Activated CD8-positive, alpha-beta T cell treated with anti-CD3 and anti-CD28 coated beads for 36 hours (primary cell): ENCODE measurements around the gene USF1. TPM values are rescaled to one million over a fixed set of nuclear protein-coding genes. Genes with fewer than 3 reads are reported as not detected.
"Not testable (repeated sequence)": the region's sequence is repeated elsewhere in the genome, so short reads cannot be mapped to it uniquely, and the experiment has no call there.

Experiments
- ATAC-seq: fragments of 200-7000 bp; cut with Tn5 transposase; one replicate; pipeline ENCODE4 v1.10.0; 2021; ENCODE audit warnings: mild to moderate bottlenecking, moderate library complexity
- CTCF ChIA-PET: fragments of 350-600 bp; sonication (Branson Sonifier 250); formaldehyde crosslinking; loops from one replicate; lab custom pipeline; 2021; ENCODE audit warnings: antibody characterized with exemption; lab: Charles Lee
- POLR2A ChIA-PET: fragments of 350-600 bp; sonication (Branson Sonifier 250); formaldehyde crosslinking; loops from one replicate; lab custom pipeline; 2021; ENCODE audit warnings: antibody characterized with exemption; lab: Charles Lee
- DNase-seq: peaks from one replicate; pipeline ENCODE4 v3.0.0-alpha.2; 2020
- H3K27ac Mint-ChIP-seq: one replicate; pipeline ENCODE4 v1.8.0; 2021; ENCODE audit warnings: mild to moderate bottlenecking, mixed read lengths
- H3K27me3 Mint-ChIP-seq: one replicate; pipeline ENCODE4 v1.8.0; 2021; ENCODE audit warnings: mixed read lengths
- H3K36me3 Mint-ChIP-seq: one replicate; pipeline ENCODE4 v1.8.0; 2021; ENCODE audit warnings: low read depth, mixed read lengths
- H3K4me1 Mint-ChIP-seq: one replicate; pipeline ENCODE4 v1.8.0; 2021; ENCODE audit warnings: low read depth, mixed read lengths
- H3K4me3 Mint-ChIP-seq: one replicate; pipeline ENCODE4 v1.8.0; 2021; ENCODE audit warnings: mild to moderate bottlenecking, moderate library complexity, mixed read lengths
- H3K9me3 Mint-ChIP-seq: one replicate; pipeline ENCODE4 v1.8.0; 2021; ENCODE audit warnings: mixed read lengths
- intact Hi-C: fragments of 100-400 bp; cut with micrococcal nuclease; formaldehyde crosslinking; loops from one replicate; pipeline ENCODE4 v1.10.0; 2022
- total RNA-seq, 2 experiments: library from RNA; stranded (reverse); gene quantifications; one replicate each; pipeline ENCODE4 v1.2.3, GENCODE V29; 2021
- TF ChIP-seq, protein P1 (sequence below): fragments of 200-600 bp; IDR thresholded peaks from one replicate; pipeline ENCODE4 v1.8.0; 2022; ENCODE audit warnings: antibody characterized with exemption, mild to moderate bottlenecking

The USF1 gene
- total RNA-seq, 2 experiments from 2014 or later = 50.0 to 52.1 TPM

DNA sequence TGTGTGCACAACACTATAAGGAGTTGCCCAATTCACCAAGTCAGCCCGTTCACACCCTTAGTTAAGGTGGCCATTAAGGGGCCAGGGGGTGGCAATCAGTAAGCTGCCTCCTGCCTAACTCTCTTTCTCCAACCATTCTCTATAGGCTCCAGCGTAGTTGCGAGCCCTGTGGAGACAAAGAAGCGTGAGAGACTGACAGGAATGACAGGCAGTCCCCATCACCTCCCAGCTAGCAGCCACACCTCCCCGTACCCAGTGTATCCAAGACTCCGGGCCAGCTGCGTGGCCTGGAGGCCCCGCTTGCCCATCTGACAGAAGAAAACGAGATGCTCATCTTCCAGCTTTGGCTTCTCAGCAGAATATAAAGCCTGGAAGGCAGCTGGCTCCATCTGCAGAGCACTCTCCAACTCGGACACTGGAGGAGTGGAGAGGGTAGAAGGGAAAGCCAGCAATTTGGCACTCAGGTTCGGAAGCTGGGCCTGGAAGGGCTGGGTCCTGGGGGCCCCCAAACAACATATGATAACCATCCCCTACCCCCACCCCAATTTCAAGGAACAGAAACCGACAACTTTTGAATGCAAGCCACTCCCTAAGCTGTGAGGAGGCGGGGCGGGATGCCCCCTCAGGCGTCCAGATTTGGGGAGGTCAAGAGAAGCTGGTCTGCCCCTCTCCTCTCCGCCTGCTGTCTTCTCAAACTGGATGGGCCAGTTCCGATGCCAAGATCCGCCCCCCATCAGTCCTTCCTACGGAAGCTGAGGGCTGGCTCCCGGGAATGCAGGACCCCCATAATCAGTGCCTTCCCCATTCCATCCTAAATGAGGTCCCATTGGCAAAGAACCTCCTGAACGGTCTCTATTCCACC, 7.9 kb downstream of the USF1 start:
- Mint-ChIP-seq H3K4me1 (peaks cover 60% of the 10 kb centered on the region), H3K27me3 (no peaks in the 10 kb centered on the region), H3K27ac (peak overlapping the region; percentile 96), H3K36me3 (peaks cover 60% of the 10 kb centered on the region), H3K4me3 (peak overlapping the region; percentile 91), H3K9me3 (no peaks in the 10 kb centered on the region)
- DNase-seq = no peak
- ChIA-PET CTCF (interaction anchor here (0.7 to 3.5 kb wide), 7 partner anchors 9 to 102 kb away, joined by 3 to 41 read pairs (median 5); partner anchors contain the start of gene KLHDC9), POLR2A (interaction anchor here (0.8 to 3.0 kb wide), 9 partner anchors 8 to 305 kb away, joined by 3 to 11 read pairs (median 6); partner anchors contain the start of genes ARHGAP30, DEDD and USF1)
- intact Hi-C loops = no loop called here
- TF ChIP-seq, protein P1, sequence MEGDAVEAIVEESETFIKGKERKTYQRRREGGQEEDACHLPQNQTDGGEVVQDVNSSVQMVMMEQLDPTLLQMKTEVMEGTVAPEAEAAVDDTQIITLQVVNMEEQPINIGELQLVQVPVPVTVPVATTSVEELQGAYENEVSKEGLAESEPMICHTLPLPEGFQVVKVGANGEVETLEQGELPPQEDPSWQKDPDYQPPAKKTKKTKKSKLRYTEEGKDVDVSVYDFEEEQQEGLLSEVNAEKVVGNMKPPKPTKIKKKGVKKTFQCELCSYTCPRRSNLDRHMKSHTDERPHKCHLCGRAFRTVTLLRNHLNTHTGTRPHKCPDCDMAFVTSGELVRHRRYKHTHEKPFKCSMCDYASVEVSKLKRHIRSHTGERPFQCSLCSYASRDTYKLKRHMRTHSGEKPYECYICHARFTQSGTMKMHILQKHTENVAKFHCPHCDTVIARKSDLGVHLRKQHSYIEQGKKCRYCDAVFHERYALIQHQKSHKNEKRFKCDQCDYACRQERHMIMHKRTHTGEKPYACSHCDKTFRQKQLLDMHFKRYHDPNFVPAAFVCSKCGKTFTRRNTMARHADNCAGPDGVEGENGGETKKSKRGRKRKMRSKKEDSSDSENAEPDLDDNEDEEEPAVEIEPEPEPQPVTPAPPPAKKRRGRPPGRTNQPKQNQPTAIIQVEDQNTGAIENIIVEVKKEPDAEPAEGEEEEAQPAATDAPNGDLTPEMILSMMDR = no peak
- no peak for ATAC-seq

DNA sequence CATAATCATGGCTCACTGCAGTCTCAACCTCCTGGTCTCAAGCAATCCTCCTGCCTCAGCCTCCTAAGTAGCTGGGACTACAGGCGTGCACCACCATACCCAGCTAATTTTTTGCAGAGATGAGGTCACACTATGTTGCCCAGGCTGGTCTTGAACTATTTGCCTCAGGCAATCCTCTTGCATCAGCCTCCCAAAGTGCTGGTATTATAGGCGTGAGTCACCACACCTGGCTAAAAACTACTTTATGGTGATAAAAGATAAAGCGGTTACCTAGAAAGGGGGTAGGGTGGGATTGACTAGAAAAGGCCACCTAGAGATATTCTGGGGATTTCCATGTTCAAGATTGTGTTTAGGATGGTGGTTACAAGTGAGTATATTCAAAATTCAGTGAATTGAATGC, 12.0 kb downstream of the USF1 start:
- POLR2A ChIA-PET = interaction anchor here (0.6 to 2.0 kb wide), 5 partner anchors 12 to 378 kb away, joined by 3 to 14 read pairs (median 5); partner anchors contain the start of genes NIT1, PFDN2, UFC1 and USF1
- TF ChIP-seq, protein P1 = no peak
- no peak overlapping the region for H3K4me3 Mint-ChIP-seq
- CTCF ChIA-PET = interaction anchor here (1.3 to 1.9 kb wide), 3 partner anchors 8 to 36 kb away, joined by 3 to 12 read pairs (median 4); partner anchors contain the start of gene ARHGAP30
- H3K4me1 Mint-ChIP-seq = peaks cover 47% of the 10 kb centered on the region
- DNase-seq (peak; percentile 71), ATAC-seq (peak; percentile 48)
- H3K36me3 Mint-ChIP-seq = peaks cover 36% of the 10 kb centered on the region
- H3K27ac Mint-ChIP-seq = peak overlapping the region; percentile 81
- intact Hi-C loops = no loop called here
- no peaks in the 10 kb centered on the region for H3K9me3 Mint-ChIP-seq
- no peaks in the 10 kb centered on the region for H3K27me3 Mint-ChIP-seq

DNA sequence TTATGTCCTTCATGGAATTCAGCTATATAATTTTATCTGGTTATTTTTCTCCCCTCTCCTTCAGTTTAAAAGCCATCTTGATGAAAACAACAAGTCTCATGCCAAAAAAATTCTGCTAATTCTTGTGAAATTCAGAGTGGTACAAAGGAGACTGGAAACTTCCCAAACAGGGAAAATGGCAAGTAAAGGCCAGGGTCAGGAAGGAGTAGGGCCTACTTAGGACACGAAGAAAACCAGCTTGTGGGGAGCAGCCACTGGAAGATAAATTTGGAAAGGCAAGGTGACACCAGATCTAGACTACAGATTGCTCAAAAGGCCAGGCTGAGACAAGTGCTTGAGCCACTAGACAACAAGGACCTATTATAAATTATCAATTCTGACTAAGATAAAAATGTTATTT, 13.4 kb downstream of the USF1 start:
- intact Hi-C loops = no loop called here
- CTCF ChIA-PET = interaction anchor here (0.6 to 1.9 kb wide), 6 partner anchors 9 to 363 kb away, joined by 3 to 12 read pairs (median 3); partner anchors contain the start of genes ARHGAP30 and F11R
- H3K4me1 Mint-ChIP-seq = peaks cover 39% of the 10 kb centered on the region
- no peak for DNase-seq
- no peak for ATAC-seq
- POLR2A ChIA-PET = interaction anchor here (0.5 to 2.0 kb wide), 10 partner anchors 8 to 230 kb away, joined by 3 to 14 read pairs (median 4); partner anchors contain the start of genes NIT1, PFDN2 and USF1
- H3K4me3 Mint-ChIP-seq = peak overlapping the region; percentile 7
- no peaks in the 10 kb centered on the region for H3K9me3 Mint-ChIP-seq
- peaks cover 32% of the 10 kb centered on the region for H3K36me3 Mint-ChIP-seq
- TF ChIP-seq, protein P1 = no peak
- no peaks in the 10 kb centered on the region for H3K27me3 Mint-ChIP-seq
- peak overlapping the region; percentile 81 for H3K27ac Mint-ChIP-seq

DNA sequence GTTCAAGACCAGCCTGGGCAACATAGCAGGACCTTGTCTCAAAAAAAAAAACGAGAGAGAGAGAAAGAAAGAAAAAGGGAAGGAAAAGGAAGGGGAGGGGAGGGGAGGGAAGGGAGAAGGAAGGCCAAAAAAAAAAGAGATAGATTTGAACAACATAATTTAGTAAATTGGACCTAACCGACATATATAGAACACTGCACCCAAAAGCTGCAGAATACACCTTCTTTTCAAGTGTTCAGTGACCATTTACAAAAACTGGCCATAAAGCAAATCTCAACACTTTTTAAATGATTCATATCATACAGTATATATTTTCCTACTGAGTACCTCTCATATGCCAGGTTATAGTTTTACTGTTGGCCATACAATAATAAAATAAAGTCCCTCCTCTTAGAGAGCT, 13.9 kb downstream of the USF1 start:
- H3K27ac Mint-ChIP-seq = peak overlapping the region; percentile 81
- no peaks in the 10 kb centered on the region for H3K27me3 Mint-ChIP-seq
- POLR2A ChIA-PET = interaction anchor here (0.8 to 2.0 kb wide), 5 partner anchors 10 to 67 kb away, joined by 3 to 14 read pairs (median 4); partner anchors contain the start of gene USF1
- intact Hi-C loops = no loop called here
- TF ChIP-seq, protein P1 = no peak
- CTCF ChIA-PET = interaction anchor here (0.6 to 1.9 kb wide), 2 partner anchors 34 to 65 kb away, joined by 3 to 12 read pairs; no protein-coding TSS in a partner anchor
- DNase-seq (no peak), ATAC-seq (no peak)
- H3K4me3 Mint-ChIP-seq = no peak overlapping the region
- peaks cover 33% of the 10 kb centered on the region for H3K36me3 Mint-ChIP-seq
- H3K9me3 Mint-ChIP-seq = peaks cover 4% of the 10 kb centered on the region
- peaks cover 39% of the 10 kb centered on the region for H3K4me1 Mint-ChIP-seq

DNA sequence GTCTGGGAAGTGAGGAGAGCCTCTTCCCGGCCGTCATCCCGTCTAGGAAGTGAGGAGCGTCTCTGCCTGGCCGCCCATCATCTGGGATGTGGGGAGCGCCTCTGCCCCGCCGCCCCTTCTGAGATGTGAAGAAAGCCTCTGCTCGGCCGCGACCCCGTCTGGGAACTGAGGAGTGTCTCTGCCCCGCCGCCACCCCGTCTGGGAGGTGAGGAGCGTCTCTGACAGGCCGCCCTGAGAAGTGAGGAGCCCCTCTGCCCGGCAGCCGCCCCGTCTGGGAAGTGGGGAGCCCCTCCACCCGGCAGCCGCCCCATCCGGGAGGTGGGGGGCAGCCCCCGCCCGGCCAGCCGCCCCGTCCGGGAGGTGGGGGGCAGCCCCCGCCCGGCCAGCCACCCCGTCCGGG, 16.3 kb downstream of the USF1 start:
- ATAC-seq, H3K27me3 Mint-ChIP-seq, CTCF ChIA-PET, H3K9me3 Mint-ChIP-seq, H3K4me3 Mint-ChIP-seq, DNase-seq, POLR2A ChIA-PET, H3K27ac Mint-ChIP-seq, intact Hi-C loops: not testable (repeated sequence)
- Mint-ChIP-seq H3K36me3 (peaks cover 31% of the 10 kb centered on the region), H3K4me1 (peaks cover 30% of the 10 kb centered on the region)

DNA sequence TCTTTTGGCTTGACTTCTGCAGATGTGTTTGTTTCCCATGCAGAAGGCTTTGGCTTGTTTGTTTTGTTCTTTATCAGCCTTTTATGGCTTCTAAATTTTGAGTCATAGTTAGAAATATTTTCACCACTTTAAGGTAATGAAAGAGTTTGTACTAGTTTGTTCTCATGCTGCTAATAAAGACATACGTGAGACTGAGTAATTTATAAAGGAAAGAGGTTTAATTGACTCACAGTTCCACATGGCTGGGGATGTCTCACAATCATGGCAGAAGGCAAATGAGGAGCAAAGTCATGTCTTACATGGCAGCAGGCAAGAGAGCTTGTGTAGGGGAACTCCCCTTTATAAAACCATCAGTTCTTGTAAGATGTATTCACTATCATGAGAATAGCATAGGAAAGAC, 18.8 kb downstream of the USF1 start:
- Mint-ChIP-seq H3K27ac (peak overlapping the region; percentile 38), H3K36me3 (peaks cover 24% of the 10 kb centered on the region), H3K4me1 (peaks cover 18% of the 10 kb centered on the region)
- H3K4me3 Mint-ChIP-seq, H3K9me3 Mint-ChIP-seq, H3K27me3 Mint-ChIP-seq, intact Hi-C loops: not testable (repeated sequence)
- CTCF ChIA-PET = interaction anchor here (2.5 kb wide), 1 partner anchor 30 kb away, joined by 8 read pairs; no protein-coding TSS in a partner anchor
- ATAC-seq (peak; percentile 67), DNase-seq (peak; percentile 40)
- POLR2A ChIA-PET = interaction anchor here (0.6 to 2.0 kb wide), 7 partner anchors 11 to 413 kb away, joined by 3 to 11 read pairs (median 3); partner anchors contain the start of genes TSTD1 and USF1

DNA sequence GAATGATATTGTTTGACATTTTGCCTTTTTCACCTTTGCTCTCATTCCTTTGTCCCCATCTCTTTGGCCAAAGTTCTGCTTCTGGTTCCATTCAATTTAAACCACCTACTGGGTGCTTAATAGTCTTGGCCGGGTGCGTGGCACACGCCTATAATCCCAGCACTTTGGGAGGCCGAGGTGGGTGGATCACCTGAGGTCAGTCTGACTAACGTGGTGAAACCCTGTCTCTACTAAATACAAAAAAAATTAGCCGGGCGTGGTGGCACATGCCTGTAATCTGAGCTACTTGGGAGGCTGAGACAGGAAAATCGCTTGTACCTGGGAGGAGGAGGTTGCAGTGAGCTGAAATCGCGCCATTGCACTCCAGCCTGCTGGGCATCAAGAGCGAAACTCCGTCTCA, 23.3 kb downstream of the USF1 start:
- Mint-ChIP-seq H3K4me1 (peaks cover 42% of the 10 kb centered on the region), H3K4me3 (peak overlapping the region; percentile 87)
- H3K9me3 Mint-ChIP-seq, ATAC-seq, intact Hi-C loops, DNase-seq, H3K36me3 Mint-ChIP-seq, H3K27ac Mint-ChIP-seq, H3K27me3 Mint-ChIP-seq: not testable (repeated sequence)
- ChIA-PET POLR2A (interaction anchor here (1.2 to 2.2 kb wide), 3 partner anchors 8 to 76 kb away, joined by 3 to 6 read pairs (median 3); partner anchors contain the start of gene KLHDC9), CTCF (interaction anchor here (3.2 to 3.3 kb wide), 2 partner anchors 23 to 32 kb away, joined by 8 to 10 read pairs; partner anchors contain the start of gene USF1)
